Right lobe of liver (tissue), 6 donors: ENCODE results near the gene TMC1. TPM values are rescaled to one million over a fixed set of nuclear protein-coding genes. Genes with fewer than 3 reads are reported as not detected.

Experiments
- ATAC-seq, 4 donors: fragments of 200-7000 bp; cut with Tn5 transposase; one replicate each; pipeline ENCODE4 v1.9.1; 2020; ENCODE audit warnings: mild to moderate bottlenecking in 4 of 4, moderate library complexity in 4 of 4
- DNase-seq, 3 donors: peaks; one replicate each; pipeline ENCODE4 v3.0.0-alpha.2; 2020
- H3K27ac ChIP-seq, 3 donors: fragments of 200-600 bp; one replicate each; pipeline ENCODE4 v1.8.0; 2022
- H3K27me3 ChIP-seq, 2 donors: fragments of 200-600 bp; one replicate each; pipeline ENCODE4 v1.8.0; 2022
- H3K36me3 ChIP-seq, 4 donors: fragments of 200-600 bp; sonication (generic) in 1 of 4; one replicate each; pipeline versions ENCODE4 v1.5.1 to v1.8.0; 2017 to 2022; ENCODE audit warnings: control low read depth in 1 of 4
- H3K4me1 ChIP-seq, 4 donors: fragments of 200-600 bp; sonication (generic) in 1 of 4; one replicate each; pipeline versions ENCODE4 v1.5.1 to v1.8.0; 2017 to 2022; ENCODE audit warnings: control low read depth in 1 of 4
- H3K4me3 ChIP-seq, 3 donors: fragments of 200-600 bp; one replicate each; pipeline ENCODE4 v1.8.0; 2022
- H3K9me3 ChIP-seq, 4 donors: fragments of 200-600 bp; sonication (generic) in 1 of 4; one replicate each; pipeline versions ENCODE4 v1.5.1 to v1.8.0; 2017 to 2022; ENCODE audit warnings: control low read depth in 1 of 4
- POLR2A ChIP-seq: fragments of 450-650 bp; IDR thresholded peaks from one replicate; pipeline ENCODE4 v1.6.1; 2017; ENCODE audit warnings: antibody characterized with exemption, mild to moderate bottlenecking
- WGBS: methylation state at CpG from one replicate; pipeline ENCODE4 v1.1.6; 2018; ENCODE audit warnings: low coverage, low lambda C conversion rate; ENCODE audit not compliant: insufficient coverage; ENCODE audit errors: missing lambda C conversion rate; 5-methylcytosine and 5-hydroxymethylcytosine counted together
- intact Hi-C, 2 donors: fragments of 100-400 bp; cut with DNase I; formaldehyde crosslinking; loops; one replicate each; pipeline versions ENCODE4 v1.11.2 to v1.14.1; 2022
- total RNA-seq, 6 experiments: library from RNA; depleted of rRNA in 2 of 6; stranded (reverse); fragments of >200 nt in 2 of 6; fragmentation: NEBNext Ultra II Directional in 3 of 6; extraction: Animal tissue kit (Norgen Biotek cat#: 25700) in 3 of 6; gene quantifications; one replicate each; pipeline versions ENCODE4 v1.1.0 to v1.2.4, GENCODE V29; 2016 to 2023
- TF ChIP-seq, protein P1 (sequence below), 4 donors: fragments of 200-600 bp in 3 of 4; fragments of 450-650 bp in 1 of 4; IDR thresholded peaks; one replicate each; pipeline versions ENCODE4 v1.5.1 to v1.8.0; 2016 to 2022; ENCODE audit warnings: antibody characterized with exemption in 4 of 4, mild to moderate bottlenecking in 2 of 4
- donor health status: DM: no; HTN: yes; CAD: no.
- donor health status: DM: no; HTN: no; CAD: no.
- donor health status: DM: no; HTN: no; CAD: no.
- donor health status: DM: no; HTN: yes; CAD: no.
- donor health status: DM: no; HTN: yes; CAD: no.

The TMC1 gene
- total RNA-seq, 6 experiments from 2014 or later, result 0.06 to 0.42 TPM; not detected in 4

DNA sequence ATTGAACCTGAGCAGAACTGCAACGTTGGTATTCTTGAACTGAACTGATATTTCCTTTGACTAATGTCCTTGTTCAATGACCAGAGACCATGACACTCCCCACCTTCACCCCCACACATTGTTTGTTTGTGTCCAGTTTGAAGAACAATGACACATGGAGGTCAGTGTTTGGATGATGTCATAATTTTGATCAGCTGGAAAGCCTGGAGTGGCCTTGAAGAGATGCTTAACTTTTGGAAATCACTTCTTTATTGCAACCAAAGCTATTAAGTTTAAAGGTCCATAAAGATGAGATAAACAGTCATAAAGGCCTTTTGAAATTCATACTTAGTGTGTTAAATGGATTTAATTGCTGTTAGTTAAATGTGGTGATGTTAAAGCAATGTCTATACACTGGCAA, 92.7 kb downstream of the TMC1 start:
- 21% methylated on average over 1 of the region's 1 CpG for WGBS
- Histone ChIP-seq H3K9me3 (no peaks in the 10 kb centered on the region), H3K36me3 (no peaks in the 10 kb centered on the region), H3K27ac (no peak overlapping the region), H3K27me3 (no peaks in the 10 kb centered on the region), H3K4me3 (no peak overlapping the region), H3K4me1 (no peaks in the 10 kb centered on the region)
- DNase-seq, result no peak
- intact Hi-C loops, result no loop called here
- TF ChIP-seq, protein P1, sequence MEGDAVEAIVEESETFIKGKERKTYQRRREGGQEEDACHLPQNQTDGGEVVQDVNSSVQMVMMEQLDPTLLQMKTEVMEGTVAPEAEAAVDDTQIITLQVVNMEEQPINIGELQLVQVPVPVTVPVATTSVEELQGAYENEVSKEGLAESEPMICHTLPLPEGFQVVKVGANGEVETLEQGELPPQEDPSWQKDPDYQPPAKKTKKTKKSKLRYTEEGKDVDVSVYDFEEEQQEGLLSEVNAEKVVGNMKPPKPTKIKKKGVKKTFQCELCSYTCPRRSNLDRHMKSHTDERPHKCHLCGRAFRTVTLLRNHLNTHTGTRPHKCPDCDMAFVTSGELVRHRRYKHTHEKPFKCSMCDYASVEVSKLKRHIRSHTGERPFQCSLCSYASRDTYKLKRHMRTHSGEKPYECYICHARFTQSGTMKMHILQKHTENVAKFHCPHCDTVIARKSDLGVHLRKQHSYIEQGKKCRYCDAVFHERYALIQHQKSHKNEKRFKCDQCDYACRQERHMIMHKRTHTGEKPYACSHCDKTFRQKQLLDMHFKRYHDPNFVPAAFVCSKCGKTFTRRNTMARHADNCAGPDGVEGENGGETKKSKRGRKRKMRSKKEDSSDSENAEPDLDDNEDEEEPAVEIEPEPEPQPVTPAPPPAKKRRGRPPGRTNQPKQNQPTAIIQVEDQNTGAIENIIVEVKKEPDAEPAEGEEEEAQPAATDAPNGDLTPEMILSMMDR (IDR thresholded peaks at IDR 0.05), result no peak
- TF ChIP-seq POLR2A, result no peak
- no peak for ATAC-seq

DNA sequence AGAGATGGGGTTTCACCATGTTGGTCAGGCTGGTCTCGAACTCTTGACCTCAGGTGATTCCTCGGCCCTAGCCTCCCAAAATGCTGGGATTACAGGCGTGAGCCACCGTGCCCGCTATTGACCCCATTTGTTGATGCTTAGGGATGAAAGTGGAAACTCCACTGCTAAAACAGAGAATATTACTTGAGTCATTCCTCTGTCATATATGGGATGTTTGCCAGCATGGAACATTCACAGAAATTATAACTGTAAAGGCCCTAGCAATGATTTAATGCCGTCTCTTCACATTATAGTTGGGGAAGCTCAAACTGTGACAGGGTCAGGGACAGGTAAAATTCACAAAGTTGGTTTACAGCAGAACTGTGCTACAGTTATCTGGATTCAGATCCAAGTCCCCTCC, 94.5 kb downstream of the TMC1 start:
- Histone ChIP-seq H3K4me1 (no peaks in the 10 kb centered on the region), H3K27me3 (no peaks in the 10 kb centered on the region), H3K27ac (no peak overlapping the region), H3K4me3 (no peak overlapping the region), H3K36me3 (no peaks in the 10 kb centered on the region), H3K9me3 (no peaks in the 10 kb centered on the region)
- intact Hi-C loops, result no loop called here
- WGBS, result 77% methylated on average over 6 of the region's 6 CpGs
- DNase-seq, result no peak
- TF ChIP-seq POLR2A, result no peak
- TF ChIP-seq, protein P1 (IDR thresholded peaks at IDR 0.05), result no peak
- ATAC-seq, result no peak

- 78% methylated on average over 2 of the region's 2 CpGs for WGBS
- Histone ChIP-seq H3K9me3 (no peaks in the 10 kb centered on the region), H3K27me3 (no peaks in the 10 kb centered on the region), H3K36me3 (no peaks in the 10 kb centered on the region), H3K4me3 (no peak overlapping the region), H3K27ac (no peak overlapping the region), H3K4me1 (no peaks in the 10 kb centered on the region)
- intact Hi-C loops, result no loop called here
- no peak for ATAC-seq
- TF ChIP-seq POLR2A, result no peak
- TF ChIP-seq, protein P1 (IDR thresholded peaks at IDR 0.05), result no peak
- no peak for DNase-seq
Measured at GRCh38 chr9:72618811-72619210, 97.4 kb downstream of the TMC1 start.

- 11% methylated on average over 1 of the region's 2 CpGs for WGBS
- intact Hi-C loops, result no loop called here
Measured at GRCh38 chr9:72622186-72622585, 100.8 kb downstream of the TMC1 start.

More at GRCh38 chr9:72622186-72622585, 100.8 kb downstream of the TMC1 start:
- H3K36me3 ChIP-seq, result no peaks in the 10 kb centered on the region
- H3K4me1 ChIP-seq, result no peaks in the 10 kb centered on the region
- DNase-seq (no peak), ATAC-seq (no peak)
- no peak overlapping the region for H3K27ac ChIP-seq
- no peak overlapping the region for H3K4me3 ChIP-seq
- H3K9me3 ChIP-seq, result no peaks in the 10 kb centered on the region
- no peaks in the 10 kb centered on the region for H3K27me3 ChIP-seq
- TF ChIP-seq, protein P1 (IDR thresholded peaks at IDR 0.05), result no peak
